Activated CD4-positive, alpha-beta T cell treated with anti-CD3 and anti-CD28 coated beads, Interleukin-2, amount 50 U/mL, for 24 hours (primary cell): Measurements from ENCODE around the gene CCRL2.
"Not testable (repeated sequence)": the region's sequence is repeated elsewhere in the genome, so short reads cannot be mapped to it uniquely, and the experiment has no call there.

Experiments
- DNase-seq, 2 donors: peaks; one replicate each; pipeline ENCODE4 v3.0.0-alpha.2; 2020; ENCODE audit warnings: low read depth in 1 of 2, low spot score in 1 of 2

CCRL2 gene

DNA sequence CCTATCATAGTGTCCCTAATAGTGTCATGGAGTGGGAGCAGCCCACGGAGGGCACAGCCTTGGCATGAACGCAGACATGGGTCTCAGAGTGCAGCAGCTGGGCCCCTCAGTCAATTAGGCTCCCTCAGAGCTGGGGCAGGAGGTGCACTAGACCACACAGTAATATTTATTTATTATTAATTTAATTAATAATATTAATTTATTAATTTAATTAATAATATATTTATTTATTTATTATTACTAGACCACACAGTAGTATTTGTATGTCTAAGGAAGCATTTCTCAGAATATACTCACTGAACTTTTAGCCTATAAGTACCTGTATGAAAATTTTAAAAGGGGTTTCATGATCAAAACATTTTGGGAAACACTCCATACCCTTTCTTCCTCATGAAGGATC is 5.5 kb upstream of the CCRL2 start:
- DNase-seq: no peak

DNA sequence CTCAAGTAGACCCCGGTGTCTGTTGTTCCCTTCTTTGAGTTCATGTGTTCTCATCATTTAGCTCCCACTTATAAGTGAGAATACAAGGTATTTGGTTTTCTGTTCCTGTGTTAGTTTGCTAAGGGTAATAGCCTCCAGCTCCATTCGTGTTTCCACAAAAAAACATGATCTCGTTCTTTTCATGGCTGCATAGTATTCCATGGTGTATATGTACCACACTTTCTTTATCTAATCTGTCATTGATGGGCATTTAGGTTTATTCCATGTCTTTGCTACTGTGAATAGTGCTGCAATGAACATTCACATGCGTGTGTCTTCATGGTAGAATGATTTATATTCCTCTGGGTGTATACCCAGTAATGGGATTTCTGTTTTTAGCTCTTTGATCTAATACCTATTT is 4.2 kb upstream of the CCRL2 start:
- not testable (repeated sequence) for DNase-seq

GRCh38 chr3:46405301-46406019 is 1.6 kb upstream of the CCRL2 start:
- DNase-seq: no peak

DNA sequence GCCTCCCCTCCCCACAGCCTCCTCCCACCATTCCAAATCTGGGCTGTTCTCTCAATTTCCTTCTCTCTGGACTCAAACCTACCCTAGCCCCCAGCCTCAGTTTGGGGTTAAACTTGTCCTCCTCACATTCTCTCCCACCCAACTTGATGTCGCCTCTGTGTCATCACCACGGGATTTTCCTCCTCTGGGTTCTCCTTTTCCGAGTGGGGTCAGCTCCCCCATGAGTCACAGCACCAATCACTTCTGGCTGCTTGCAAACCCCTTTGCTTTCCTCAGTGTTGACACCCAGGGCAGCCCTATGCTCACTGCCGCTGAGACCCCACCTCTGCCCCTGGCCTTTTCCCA is 644 bp upstream of the CCRL2 start:
- no peak for DNase-seq

DNA sequence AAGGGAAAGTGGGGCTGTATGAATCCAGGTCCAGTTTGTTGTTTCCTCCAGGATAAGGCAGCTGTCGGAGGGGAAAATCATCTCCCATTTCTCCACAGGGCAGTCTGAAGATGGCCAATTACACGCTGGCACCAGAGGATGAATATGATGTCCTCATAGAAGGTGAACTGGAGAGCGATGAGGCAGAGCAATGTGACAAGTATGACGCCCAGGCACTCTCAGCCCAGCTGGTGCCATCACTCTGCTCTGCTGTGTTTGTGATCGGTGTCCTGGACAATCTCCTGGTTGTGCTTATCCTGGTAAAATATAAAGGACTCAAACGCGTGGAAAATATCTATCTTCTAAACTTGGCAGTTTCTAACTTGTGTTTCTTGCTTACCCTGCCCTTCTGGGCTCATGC is 911 bp downstream of the CCRL2 start:
- no peak for DNase-seq

GRCh38 chr3:46408853-46409252 is 1.8 kb downstream of the CCRL2 start:
- DNase-seq: no peak

DNA sequence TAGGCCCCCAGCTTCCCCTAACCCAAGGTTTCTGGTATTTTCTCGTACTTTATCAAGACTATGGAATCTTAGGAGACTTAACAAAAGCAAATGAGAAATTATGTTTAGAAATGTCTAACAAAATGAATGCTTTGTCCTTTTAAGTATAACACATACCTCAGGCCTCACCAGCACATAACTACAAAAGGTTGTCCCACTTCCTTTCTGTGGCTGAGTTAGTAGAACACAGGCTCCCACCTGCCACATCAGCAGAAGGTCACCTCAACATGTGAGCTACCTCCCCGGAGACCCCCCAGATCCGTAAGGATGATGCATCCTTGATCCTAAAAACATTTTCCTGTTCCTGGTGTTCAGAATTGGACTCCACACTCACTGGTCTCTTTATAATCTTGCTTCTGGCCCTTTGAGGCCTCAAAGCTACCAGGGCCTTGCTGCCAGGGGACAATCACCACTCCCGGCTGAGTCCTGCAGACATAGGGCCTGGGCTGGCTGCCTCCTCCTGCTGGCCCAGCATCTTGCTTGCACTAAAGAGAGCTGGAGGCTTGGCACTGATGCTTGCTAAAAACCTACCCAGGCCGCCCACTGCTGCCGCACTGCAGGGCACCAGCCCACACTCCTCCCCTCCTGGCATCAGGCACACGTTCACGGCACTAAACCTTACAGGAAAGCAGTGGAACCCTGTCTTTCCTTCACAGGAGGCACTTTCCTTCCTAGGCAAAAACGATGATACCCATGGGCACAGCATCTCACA is 2.9 kb downstream of the CCRL2 start:
- no peak for DNase-seq

DNA sequence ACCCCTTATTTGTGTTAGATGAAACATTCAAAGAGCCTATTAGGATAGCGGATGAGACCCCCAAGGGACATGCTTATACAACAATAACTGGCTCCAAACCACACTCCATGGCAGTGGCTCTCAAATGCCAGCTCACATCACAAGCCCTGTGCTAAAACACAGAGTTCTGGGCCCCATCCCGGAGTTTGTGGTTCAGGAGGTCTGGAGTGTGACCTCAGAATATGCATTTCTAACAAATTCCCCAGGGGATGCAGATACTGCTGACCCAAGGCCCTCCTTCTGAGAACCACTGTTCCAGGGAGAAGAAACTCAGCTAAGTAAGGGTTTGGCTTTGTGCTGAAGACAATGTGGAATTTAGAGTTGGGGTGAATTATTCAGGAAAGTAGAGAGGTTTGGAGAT is 3.6 kb downstream of the CCRL2 start:
- no peak for DNase-seq

DNA sequence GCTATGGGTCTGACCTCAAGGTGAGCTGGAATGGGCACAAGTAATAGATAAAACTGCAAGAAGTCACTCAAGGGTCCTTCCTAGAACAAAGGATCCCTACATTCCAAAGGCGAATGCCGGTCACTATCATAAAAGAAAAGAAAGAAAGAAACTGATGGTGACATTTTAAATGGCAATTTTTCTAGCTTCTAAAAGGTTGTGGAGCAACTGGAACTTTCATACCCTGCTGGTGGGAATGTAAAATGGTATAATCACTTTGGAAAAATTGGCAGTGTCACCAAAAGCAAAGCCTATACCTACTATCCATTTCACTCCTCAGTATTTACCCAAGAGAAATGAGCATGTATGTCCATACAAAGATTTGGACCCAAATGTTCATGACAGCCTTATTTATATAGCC is 4.2 kb downstream of the CCRL2 start:
- DNase-seq: no peak

DNA sequence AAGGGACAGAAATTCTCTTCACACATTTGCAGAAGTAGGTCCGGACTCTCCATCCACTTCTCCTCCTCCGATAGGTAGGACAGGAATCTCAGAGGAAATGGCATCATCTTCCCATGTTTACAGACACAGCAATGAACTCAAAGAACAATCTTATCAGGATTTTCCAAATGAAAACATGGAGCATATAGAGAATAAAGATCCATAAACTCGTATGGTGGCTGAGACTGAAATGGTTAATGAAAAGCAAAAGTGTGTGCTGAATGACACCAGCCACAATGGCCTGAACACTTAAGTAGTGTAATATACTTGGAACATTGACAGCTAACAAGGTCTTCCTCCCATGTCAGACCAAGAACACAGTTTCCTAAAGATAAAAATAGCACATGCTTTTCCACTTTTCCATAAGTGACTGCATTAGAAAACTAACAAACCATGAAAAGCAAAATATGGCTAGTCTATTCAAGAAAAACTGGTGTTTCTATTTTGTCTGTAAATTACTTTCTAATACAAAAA is 5.8 kb downstream of the CCRL2 start:
- DNase-seq: no peak

DNA sequence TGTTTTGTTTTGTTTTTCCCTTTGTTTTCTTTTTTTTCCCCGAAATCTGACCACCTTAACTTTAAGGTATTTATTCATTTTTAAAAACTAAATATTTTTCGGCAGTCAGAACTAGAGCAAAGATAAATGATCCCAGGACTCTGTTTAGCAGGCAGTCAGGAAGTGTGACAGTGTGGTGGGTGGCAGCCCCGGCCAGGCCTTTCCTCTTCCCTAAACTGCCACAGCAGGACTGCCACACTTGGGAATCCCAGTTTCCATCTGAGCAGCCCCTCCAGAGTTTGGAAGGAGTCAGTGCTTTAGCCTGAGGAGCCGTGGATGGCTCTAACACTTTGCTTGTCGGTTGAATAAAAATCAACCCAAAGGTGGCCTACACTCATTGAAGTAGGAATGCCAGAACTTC is 6.9 kb downstream of the CCRL2 start:
- DNase-seq: no peak

DNA sequence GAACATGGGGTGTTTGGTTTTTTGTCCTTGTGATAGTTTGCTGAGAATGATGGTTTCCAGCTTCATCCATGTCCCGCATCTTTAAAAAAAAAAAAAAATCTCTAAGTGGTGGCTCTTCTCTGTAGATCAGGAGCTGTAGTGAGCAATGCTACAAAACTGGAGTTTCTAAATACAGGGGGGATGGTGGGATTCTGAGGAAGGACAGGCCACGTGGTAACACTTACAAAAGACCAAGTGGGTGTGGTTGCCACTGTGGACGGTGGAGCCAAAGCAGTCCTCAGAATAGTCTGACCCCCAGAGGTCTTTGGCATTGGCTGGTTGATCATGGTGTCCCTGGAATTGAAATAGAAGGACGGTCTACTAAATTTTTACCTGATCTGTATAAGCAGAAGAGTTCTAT is 7.7 kb downstream of the CCRL2 start:
- no peak for DNase-seq

GRCh38 chr3:46416125-46416810 is 9.2 kb downstream of the CCRL2 start:
- DNase-seq: no peak

GRCh38 chr3:46416811-46417510 is 9.9 kb downstream of the CCRL2 start:
- no peak for DNase-seq

- no peak for DNase-seq
These were observed 11.0 kb downstream of the CCRL2 start for GRCh38 chr3:46417841-46418611.

- DNase-seq: no peak
These were observed 12.8 kb downstream of the CCRL2 start for GRCh38 chr3:46419816-46420215.

DNA sequence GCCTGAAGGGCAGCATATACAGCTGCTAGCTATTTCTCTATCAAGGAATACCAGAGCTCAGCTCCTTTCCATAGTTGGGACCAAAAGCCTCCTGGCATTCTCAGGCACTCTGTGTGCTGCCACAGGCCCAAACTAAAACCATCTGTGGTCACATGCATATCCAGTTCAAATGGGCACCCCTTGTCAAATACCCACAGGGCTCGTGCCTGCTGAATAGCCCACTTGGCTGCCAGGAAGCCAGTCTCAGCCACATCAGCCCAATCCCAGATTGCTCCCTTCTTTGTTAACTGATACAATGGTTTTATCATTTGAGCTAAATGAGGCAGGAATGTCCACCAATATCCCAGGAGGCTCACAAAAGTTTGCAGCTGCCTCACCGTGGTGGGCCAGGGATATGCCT is 13.9 kb downstream of the CCRL2 start:
- DNase-seq: no peak

DNA sequence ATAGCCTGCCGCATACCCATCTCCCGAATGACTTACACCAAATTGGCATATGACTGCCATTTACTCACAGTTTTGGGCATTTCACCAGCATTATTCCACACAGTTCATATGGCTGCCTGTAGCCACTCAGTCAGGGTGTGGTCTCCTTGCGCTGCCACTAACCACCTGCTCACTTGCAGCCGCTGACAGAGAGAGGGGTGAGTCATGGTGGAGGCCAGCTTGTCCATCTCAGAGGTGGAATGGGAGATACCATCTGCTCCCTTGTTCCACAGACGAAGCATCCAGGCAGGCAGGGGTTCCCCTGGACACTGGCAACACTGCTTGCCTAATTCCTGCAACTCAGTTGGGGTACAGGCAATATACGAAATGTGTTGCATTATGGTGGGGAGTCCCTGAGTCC is 15.6 kb downstream of the CCRL2 start:
- DNase-seq: no peak

DNA sequence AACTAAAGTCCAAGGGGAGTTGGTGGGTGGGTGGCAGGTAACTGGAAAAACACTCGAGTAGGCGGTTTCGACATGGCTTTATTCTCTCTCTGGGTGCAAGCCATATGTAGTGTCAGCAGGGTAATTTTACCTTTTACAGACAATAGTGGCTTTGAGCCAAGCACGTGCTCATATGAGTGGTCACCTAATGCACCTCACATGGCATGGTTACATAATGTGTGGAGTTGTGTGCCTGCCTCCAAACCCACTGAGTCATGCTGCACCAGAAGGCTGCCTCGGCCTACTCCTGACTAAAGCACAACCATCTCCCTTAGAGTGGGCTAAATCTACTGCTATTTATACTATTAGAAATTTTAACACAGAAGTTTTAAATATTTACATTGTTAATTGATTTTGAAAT is 16.5 kb downstream of the CCRL2 start:
- no peak for DNase-seq

DNA sequence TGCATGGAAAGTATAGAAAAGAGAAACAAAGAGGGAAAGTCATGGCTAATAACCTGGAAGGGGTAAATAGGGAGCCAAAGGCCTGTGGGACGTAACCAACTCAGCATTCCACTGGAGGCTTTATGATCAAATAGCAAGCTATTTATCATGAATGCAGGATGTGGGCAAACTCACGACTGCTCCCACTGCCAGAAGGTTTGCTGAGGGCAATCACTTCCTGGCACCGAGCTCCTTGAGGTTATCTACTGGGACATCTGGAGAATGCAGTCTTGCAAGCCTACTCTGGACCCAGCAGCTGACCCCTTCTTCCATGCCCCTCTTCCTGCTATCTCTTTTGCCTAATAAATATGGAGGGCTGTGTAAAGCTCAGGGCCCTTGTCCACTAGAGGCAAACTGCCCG is 19.4 kb downstream of the CCRL2 start:
- not testable (repeated sequence) for DNase-seq

DNA sequence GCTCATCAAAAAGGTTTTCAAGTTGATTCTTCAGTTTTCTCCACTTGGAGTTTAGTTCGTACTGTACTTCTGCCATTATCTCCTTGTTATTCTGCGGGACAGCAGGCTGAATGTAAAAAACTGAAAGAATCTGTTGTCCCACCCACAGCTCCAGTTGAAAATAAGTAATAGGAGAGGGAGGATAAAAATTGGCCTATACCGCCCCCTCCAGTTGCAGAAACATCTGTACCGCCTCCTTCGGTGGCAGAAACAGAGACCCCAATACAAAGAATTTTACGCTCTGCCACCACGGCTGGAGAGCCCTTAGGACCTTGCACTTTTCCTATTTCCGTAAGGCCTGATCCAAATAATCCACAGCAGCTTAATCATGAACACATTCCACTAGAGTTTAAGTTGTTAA is 20.3 kb downstream of the CCRL2 start:
- DNase-seq: not testable (repeated sequence)
